GM21528 (cell line): ENCODE results near the gene GSTK1.
"Not testable (repeated sequence)": the region's sequence is repeated elsewhere in the genome, so short reads cannot be mapped to it uniquely, and the experiment has no call there.

Experiments used
- ATAC-seq: cut with Tn5 transposase; IDR thresholded peaks from one replicate; pipeline ENCODE4 v1.9.1; 2021; ENCODE audit warnings: mild to moderate bottlenecking, moderate library complexity; ENCODE audit not compliant: unreplicated experiment, low FRiP score

Gene GSTK1

GRCh38 chr7:143263266-143264195, at the start of gene GSTK1:
GSTK1 (plus strand) TSS chr7:143263441; CDS start chr7:143263514, 73 bp downstream.
- ATAC-seq: peak; percentile 95

- ATAC-seq: not testable (repeated sequence)
These were observed 49.8 kb upstream of the GSTK1 start for GRCh38 chr7:143213478-143213877.

- ATAC-seq: peak; percentile 94
These were observed 48.2 kb upstream of the GSTK1 start for GRCh38 chr7:143214789-143215679.

- ATAC-seq: no peak
These were observed 47.1 kb upstream of the GSTK1 start for GRCh38 chr7:143216151-143216550.

GRCh38 chr7:143216686-143217085, 46.6 kb upstream of the GSTK1 start:
- no peak for ATAC-seq

GRCh38 chr7:143217806-143218205, 45.4 kb upstream of the GSTK1 start:
- no peak for ATAC-seq

GRCh38 chr7:143221286-143221685, 42.0 kb upstream of the GSTK1 start:
- no peak for ATAC-seq

GRCh38 chr7:143221737-143222136, 41.5 kb upstream of the GSTK1 start, which contains the start of gene TAS2R40:
TAS2R40 (plus strand) TSS chr7:143222037; CDS start chr7:143222079, 42 bp downstream.
- no peak for ATAC-seq

- ATAC-seq: no peak
These were observed 40.5 kb upstream of the GSTK1 start for GRCh38 chr7:143222782-143223181.

- no peak for ATAC-seq
These were observed 39.5 kb upstream of the GSTK1 start for GRCh38 chr7:143223784-143224183.

- ATAC-seq: no peak
These were observed 38.2 kb upstream of the GSTK1 start for GRCh38 chr7:143225047-143225446.

GRCh38 chr7:143227806-143228205, 35.4 kb upstream of the GSTK1 start:
- no peak for ATAC-seq

- ATAC-seq: no peak
These were observed 34.0 kb upstream of the GSTK1 start for GRCh38 chr7:143229054-143229790.

- no peak for ATAC-seq
These were observed 32.4 kb upstream of the GSTK1 start for GRCh38 chr7:143230602-143231457.

- no peak for ATAC-seq
These were observed 29.3 kb upstream of the GSTK1 start for GRCh38 chr7:143233816-143234532.

GRCh38 chr7:143234533-143234875, 28.7 kb upstream of the GSTK1 start:
- no peak for ATAC-seq

GRCh38 chr7:143235561-143235960, 27.7 kb upstream of the GSTK1 start:
- no peak for ATAC-seq

- ATAC-seq: no peak
These were observed 26.7 kb upstream of the GSTK1 start for GRCh38 chr7:143236408-143236990.

- no peak for ATAC-seq
These were observed 25.9 kb upstream of the GSTK1 start for GRCh38 chr7:143237366-143237765.
